GM18499 (cell line): ENCODE data around the gene NAV2.
"Not testable (repeated sequence)": the region's sequence is repeated elsewhere in the genome, so short reads cannot be mapped to it uniquely, and the experiment has no call there.

Experiments
- ATAC-seq: cut with Tn5 transposase; IDR thresholded peaks from one replicate; pipeline ENCODE4 v1.9.1; 2021; ENCODE audit warnings: moderate number of reproducible peaks; ENCODE audit not compliant: insufficient read depth, unreplicated experiment

NAV2 gene

DNA sequence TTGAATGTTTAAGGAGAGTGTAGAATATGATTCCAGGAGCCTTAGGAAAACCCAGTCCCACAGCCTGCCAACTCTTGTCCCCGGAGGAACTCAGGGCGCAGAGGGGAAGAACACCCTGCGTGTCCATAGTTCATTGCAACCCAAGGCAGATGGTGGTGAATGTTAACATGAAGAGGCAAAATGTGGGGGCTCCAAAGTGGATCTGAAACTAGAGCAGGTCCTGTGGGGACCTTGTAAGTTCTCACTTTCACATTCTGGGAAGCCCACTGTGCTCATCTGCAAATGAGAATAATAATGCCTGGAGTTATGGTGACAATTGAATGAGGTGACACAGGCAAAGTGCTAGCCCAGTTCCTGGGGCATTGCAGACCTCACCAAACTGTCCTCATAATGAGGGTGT, 246.6 kb downstream of the NAV2 start:
- no peak for ATAC-seq

DNA sequence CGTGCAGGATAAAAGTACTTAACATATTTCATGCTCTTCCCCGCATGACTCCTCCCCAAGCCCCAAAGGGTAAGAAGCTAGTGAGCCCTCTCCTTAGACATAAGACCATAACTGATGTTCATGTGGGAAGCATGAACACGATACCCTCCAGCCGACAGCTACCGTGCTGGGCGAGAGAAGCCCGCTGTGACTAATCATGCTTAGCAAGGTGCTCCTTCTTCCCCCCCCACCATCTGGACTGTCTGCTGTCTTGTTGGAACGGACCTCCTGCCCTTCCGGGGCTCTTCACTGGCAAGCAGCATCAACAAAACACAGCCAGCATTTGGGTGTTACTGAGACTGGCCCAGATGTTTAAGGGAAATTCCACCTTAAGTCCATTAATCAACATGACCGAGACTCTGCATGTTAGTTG, 247.0 kb downstream of the NAV2 start:
- ATAC-seq: no peak

DNA sequence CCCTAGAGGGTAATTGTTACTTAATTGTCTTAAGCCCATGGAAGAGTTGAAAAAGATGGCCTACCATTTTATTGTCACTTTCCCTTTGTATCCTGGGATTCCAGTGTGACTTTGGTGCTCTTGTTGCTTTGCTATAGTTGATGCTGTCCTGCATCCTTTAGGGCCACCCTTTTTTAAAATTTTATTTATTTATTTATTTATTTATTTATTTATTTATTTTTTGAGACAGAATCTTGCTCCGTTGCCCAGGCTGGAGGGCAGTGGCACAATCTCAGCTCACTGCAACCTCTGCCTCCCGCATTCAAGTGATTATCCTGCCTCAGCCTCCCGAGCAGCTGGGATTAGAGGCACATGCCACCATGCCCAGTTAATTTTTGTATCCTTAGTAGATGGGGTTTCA, 247.8 kb downstream of the NAV2 start:
- ATAC-seq: not testable (repeated sequence)

DNA sequence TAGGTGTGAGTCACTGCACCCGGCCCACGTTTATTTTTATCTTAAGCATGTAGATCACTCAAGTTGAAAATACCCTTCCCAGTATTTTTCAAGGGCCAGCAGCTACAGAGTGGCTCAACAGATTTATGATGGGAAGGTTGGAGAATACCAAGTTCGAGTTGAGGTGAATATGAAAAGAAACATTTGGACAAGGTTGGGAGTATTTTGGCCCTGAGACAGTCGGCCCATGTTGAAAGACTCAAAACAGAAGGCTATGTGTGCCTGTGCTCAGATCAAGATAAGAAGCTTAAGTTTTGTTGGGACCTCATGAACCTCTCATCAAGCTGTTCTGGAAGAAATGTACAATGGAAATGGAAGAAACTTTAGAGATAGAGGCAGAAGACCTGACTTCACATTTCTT, 248.6 kb downstream of the NAV2 start:
- ATAC-seq: no peak

- no peak for ATAC-seq
Measured at GRCh38 chr11:19962053-19962800, 249.6 kb downstream of the NAV2 start.

GRCh38 chr11:19962801-19963175, 250.2 kb downstream of the NAV2 start:
- no peak for ATAC-seq

DNA sequence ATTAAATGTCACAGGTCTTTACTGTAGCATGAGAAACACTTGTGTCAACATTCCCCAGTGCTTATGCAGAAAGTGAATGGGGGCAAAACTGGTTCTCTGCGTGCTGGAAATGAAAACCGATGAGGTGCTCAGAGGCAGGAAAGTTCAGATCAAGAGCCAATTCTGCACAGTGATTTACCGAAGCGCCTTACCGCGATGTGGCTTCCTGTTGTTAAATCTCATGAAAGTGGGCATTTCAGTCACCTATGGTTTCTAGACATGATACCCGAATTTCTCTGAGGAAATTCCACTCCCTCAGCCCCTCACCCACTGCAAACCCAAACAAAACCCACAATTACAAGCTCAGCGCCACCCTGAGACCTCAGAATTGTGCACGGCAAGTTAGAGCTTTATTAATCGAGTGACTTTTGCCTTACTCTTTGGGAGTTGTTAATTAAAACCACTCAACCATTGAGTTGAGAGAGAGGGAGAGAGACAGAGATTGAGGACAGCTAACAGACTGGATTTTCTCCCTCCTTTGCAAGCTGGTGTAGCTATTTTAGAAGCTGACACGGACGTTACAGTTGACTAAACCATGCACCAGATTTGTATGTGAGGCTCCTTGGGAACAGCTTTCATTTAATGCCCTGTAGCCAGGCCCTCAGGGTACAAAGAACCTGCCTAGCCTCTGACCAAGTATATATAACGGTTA, 251.2 kb downstream of the NAV2 start:
- no peak for ATAC-seq

DNA sequence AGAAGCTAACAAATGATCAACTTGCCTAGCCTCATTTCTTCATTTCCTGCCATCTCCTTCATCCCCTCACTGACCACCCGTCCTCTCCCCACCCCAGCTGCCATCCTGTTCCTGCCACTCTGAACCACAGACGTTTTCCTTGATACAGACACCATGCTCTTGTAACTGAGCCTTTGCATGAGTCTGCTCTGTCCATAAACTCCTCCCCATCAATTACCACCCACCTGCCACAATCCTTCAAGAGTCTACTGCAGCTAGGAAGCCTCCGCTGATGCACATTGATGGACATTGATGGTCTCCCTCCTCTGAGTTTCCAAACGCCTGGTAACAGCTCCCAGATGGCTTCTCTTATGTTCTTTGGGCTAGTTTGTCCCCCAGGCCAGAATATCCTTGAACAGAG, 253.8 kb downstream of the NAV2 start:
- no peak for ATAC-seq

DNA sequence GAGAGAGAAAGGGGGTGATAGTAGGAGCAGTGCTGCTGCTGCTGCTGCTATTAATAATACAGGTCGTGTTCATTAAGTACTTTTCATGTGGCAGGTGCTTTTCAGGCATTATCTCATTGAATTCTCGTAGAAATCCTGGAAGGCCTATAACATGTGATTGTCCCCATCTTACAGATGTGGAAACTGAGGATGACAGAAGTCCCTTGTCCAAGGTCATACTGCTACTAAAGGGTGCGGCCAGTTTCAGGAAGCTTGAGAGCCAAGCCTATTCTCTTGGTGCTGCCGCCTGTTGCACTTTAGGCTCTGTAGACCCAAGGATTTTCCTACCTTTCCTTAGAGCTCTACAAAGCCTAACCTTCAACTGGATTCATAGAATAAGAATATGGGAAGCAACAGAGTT, 254.3 kb downstream of the NAV2 start:
- no peak for ATAC-seq

GRCh38 chr11:19967787-19968186, 255.2 kb downstream of the NAV2 start:
- no peak for ATAC-seq

GRCh38 chr11:19968860-19969259, 256.2 kb downstream of the NAV2 start:
- ATAC-seq: no peak

DNA sequence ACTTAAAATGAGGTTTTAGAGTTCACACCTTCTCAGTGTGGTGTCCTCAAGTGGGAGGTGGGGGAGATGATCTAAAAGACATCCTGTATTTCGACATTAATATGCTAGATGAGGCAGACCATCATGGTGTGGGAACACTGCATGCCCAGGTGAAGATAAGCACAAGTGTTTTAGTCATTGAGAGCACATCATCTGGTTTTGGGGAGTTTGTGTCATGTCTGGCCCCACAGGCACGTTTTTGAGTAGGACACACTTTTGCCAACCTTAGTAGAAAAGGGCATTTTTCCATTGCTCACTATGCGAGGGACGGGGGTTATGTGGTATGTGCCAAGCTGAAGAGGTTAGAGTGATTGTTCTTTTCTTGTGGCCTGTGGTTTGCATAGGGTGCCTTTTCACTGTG, 258.3 kb downstream of the NAV2 start:
- no peak for ATAC-seq

- no peak for ATAC-seq
Measured at GRCh38 chr11:19972091-19972490, 259.5 kb downstream of the NAV2 start.

DNA sequence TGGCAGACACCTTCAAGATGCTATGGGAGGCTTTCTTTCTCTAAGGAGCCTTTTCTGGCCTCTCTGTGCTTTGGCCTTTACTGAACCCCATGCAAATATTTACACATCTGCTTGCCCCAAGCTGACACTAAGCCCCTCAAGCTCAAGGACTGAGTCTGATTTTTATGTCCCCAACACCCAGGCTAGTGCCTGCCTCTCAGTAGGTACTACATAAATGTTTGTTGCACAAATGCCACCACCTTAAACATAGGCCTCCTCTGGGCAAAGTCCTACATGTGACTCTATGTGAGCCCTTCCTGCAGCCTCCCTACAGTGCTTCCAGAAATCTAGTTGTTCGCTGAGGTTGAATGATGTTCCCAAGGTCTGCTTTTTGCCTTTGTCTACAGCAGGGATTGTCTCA, 260.0 kb downstream of the NAV2 start:
- ATAC-seq: no peak

DNA sequence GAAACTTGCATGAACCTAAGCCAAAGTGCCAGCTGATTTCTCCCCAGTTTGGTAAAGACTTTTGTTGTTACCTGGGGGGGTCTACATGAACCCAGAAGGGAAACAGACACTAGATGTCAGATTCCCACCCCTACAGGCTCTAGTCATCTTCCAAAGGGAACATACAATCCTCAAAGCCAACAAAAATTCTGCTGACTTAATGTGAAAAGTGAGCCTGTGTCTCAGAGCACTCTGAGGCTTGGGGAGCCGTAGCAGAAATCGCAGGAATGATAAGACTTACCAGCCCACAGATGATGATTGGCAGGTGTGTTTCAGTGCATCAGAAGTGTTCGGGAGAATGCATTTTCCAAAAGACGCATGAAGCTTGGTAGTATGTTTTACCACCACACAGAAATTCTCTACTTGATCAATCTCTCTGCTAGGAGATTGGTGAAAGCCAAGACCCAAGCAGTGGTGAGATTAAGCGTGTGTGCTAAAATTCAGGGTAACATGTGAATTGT, 260.5 kb downstream of the NAV2 start:
- no peak for ATAC-seq

GRCh38 chr11:19974886-19975285, 262.2 kb downstream of the NAV2 start:
- no peak for ATAC-seq

GRCh38 chr11:19975414-19975990, 262.9 kb downstream of the NAV2 start:
- ATAC-seq: no peak

GRCh38 chr11:19976281-19976941, 263.8 kb downstream of the NAV2 start:
- ATAC-seq: no peak

- no peak for ATAC-seq
Measured at GRCh38 chr11:19977941-19978340, 265.3 kb downstream of the NAV2 start.

- ATAC-seq: peak; percentile 67
Measured at GRCh38 chr11:19978668-19979518, 266.3 kb downstream of the NAV2 start.
